GM19193 (cell line): ENCODE data around the gene IQGAP2.

Experiments
- POLR2A ChIP-seq: IDR thresholded peaks from 4 replicates; pipeline ENCODE4 v1.6.1; 2011; ENCODE audit not compliant: insufficient read depth, insufficient read length; ENCODE audit errors: extremely low read depth

Gene IQGAP2

DNA sequence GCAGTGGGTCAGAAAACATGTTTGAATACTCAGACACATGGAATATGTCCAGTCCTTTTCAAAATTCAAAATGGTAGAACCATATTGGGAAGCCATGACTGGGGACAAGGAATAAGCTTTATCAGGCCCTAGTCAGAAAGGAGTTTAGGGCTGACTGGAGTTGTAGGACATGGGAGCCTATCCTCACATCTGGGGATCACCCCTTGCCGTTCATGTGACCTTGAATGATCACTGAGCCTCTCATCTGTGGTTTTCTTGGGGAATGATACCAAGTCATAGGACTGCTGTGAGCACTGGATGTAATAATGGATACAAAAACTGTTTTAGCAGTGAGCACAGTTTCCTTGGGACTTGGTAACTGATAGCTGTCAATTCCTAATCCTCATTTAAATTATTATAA lies 84.7 kb downstream of the IQGAP2 start:
- TF ChIP-seq POLR2A, result no peak

DNA sequence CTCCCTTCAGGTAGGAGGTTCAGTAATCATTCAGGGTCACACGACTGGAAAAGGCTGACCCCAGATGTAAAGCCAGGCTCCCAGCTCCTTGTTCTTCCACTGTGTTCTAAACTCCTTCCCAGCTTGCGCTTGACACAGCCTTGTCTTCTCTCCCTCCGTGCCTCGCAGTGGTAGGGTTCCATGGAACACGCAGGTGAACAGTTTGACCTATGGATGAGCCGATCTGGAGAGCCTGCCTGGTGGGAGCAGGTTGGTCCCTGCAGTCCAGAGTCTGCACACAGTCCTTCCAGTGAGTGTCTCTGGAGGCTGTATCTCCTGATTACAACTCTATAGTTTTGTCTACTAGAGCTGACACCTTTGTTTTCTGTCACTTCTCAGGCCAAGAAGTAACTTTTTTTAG lies 85.9 kb downstream of the IQGAP2 start:
- no peak for TF ChIP-seq POLR2A

DNA sequence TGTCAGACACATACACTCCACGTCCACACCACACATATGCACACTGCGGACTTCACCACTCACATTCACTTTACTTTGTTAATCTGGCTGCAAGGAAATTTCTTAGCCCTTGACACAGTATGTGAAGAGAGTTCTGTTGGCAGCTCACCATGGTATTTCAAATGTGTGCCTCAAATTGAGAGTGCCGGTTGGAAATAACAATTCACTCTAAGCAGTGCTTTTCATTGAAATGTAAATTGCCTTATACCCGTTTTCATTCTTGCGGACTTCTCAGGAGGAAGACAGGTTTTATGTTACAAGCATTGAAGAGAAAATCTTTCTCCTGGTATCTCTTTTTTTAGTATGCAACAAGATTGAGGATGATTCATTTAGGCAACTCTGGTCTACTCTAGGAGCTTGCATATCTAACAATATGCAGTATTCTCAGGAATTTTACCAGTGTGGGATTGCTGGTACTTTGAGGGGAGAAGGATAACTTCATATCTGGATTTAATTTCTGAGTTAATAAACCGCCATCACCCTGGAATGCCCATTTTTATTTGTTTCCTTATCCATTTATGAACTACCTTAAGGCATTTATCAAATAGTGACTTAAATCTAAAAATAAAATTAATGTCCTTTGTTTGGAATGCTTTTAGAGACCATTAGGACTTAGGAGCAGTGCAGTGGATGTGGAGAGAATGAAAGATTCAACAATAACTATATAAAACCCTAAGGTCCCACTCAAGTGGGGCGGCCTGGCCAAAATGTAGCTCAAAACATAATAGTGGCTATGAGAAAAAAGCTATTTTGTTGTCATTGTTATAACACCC lies 87.0 kb downstream of the IQGAP2 start:
- no peak for TF ChIP-seq POLR2A

DNA sequence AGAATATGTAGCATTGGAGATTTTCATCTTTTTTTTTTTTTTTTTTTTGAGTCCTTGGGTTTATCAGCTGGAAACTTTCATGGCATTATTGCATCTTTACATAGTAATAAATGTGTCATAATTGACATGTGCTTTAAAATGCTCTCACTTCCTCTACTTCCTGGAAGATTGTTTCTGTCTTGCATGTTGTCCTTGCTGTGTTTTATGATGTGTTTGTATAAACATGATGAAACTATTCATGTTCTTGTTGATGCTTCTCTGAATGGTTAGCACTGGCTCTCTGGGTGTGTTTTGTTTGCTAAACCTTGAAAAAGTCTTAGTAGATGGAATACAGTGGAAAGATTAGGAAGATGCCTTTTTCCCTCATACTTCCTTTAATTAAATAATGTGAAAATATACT lies 87.9 kb downstream of the IQGAP2 start:
- no peak for TF ChIP-seq POLR2A

DNA sequence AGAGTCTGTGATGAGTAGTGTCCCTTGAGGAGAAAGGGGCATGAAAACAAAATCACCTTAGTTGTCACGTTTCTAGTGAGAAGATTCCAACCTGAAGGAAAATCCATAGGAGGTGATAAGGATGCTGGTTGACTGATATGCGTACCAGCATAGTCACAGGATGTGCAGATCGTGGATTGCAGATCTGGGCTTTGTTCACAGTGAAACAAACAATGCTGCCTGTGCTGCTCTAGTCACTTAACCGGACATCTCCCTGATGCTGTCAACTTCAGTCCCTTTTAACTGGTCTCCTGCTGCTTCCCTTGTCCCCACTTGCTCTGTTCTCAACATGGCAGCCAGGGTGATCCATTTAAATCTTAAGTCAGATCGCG lies 89.7 kb downstream of the IQGAP2 start:
- no peak for TF ChIP-seq POLR2A

DNA sequence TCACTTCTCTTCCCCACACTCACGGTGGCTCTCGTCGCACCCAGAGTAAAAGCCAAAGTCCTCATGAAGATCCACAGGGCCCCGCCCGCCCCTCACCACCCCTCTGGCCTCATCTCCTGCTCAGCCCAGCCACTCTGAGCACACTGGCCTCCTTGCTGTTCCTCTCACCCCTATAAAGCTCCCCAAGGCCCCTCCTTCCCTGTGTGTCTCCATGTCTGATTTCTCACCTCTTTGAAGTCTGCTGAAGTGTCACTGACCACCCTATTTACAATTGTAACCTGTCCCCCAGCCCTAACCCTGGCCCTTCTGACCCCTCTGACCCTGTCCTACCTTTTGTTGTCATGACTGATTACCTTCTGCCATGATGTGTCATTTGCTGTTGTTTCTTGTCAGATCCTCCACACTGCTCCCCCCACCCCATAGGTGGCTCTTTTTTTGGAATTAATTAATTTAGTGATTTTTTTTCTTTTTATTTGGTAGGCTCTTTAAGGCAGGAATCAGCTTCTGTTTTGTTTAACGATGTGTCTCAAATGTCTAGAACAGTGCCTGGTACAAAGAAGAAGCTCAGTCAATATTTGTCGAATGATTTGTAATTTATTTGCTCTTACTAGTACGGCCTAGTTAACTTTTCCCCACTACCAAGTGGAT lies 90.2 kb downstream of the IQGAP2 start:
- TF ChIP-seq POLR2A, result no peak

DNA sequence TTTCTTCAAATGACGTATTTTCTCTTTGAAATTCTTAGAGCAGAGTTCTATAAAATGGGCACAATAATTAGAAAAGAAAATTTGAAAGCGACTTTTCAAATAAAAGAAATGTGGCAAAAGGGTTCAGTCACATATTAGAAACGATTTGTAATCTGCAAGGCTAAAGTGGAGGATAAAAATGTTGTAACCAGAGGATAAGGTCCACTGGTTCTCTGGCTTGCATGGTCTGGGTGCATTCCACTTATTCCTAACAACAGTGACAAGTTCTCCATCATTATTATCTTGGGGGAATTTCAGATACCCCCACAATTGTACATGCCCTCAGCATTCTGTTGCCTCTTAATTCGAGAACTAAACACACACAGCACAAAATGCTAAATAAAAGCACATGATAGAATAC lies 91.1 kb downstream of the IQGAP2 start:
- no peak for TF ChIP-seq POLR2A

DNA sequence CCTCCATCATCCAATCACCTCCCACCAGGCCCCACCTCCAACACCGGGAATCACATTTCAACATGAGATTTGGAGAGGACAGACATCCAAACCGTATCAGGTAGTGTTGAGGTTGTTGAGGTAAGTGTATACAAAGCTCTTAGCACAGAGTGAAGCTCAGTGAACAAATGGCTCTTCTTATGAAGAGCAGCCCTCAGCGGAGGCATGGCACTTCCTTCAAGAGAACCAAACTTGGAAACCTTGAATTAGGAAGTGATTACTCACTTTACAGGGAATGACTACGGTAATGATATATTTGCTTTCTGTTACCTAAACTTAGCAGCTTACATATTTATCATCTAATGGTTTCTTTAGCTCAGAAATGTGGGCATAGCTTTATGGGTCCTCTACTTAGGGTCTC lies 92.8 kb downstream of the IQGAP2 start:
- TF ChIP-seq POLR2A, result no peak

DNA sequence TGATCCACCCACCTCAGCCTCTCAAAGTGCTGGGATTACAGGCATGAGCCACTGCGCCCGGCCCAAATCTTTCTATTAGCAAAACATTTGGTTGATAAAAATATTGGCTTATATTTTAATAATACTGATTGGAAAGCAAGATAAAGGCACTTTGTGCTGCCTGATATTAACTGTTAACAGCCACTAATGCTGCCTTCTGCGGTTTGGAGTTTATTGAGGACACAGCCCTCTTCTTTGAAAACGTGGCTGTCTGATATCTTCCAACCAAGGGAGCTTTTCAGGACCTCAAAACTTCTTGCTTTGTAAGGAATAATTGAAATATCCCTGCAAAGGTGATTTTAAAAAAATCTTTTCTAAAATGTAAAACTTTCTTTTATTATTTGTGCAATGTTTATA lies 94.0 kb downstream of the IQGAP2 start:
- no peak for TF ChIP-seq POLR2A

DNA sequence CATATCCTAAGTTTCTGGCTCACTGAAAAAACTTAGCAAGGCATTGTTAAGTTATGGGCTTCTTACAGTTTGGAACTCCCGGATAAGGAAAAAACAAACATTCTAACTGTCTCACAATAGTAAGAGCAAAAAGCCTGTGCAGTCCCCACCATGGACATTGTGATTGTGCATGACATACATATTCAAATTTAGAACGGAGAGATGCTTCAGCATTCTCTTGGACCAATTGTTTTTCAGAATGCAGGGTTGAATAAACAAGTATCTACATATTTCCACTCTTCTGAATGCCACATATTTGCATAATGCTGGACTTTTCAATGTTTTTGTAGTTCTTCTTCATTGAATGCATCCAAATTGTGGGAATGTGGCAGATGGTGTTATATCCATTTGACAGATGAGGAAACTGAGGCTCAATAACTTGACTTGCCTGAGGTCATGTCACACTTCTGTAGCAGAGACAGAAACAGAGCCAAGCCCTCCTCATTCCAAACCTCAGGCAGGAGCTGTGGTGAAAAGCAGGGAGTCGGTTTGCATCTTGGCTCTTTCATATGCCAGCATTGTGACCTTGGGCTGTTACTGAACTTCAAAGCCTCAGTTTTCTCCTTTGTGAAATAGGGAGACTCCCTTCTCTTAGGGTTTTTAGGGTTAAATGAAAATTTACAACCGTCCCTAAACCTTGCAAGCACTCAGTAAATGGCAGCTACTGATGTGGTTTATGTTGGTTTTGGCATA lies 95.1 kb downstream of the IQGAP2 start:
- TF ChIP-seq POLR2A, result no peak

DNA sequence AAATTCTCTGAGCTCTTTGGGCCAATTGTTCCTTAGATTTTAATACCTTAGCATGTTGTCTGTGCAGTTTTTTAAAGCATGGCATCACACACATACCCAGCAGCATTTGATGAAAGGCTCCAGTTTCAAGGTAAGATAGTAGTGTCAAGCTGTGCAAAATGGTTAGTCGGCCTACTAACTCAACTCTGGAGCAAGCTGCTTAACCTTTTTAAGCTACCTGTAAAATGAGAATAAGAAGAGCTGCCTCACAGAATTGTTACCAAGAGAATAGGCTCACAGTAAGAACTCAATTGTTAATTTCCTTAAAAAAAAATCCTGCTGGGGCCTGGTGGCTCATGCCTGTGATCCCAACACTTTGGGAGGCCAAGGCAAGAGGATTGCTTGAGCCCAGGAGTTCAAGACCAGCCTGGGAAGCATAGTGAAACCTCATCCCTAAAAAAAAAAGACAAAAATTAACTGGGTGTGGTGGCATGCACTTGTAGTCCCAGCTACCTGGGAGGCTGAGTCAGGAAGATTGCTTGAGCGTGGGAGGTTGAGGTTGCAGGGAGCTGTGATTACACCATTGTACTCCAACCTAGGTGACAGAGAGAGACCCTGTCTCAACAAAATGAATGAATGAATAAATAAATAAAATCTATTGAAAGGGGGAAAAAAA lies 96.5 kb downstream of the IQGAP2 start:
- no peak for TF ChIP-seq POLR2A

DNA sequence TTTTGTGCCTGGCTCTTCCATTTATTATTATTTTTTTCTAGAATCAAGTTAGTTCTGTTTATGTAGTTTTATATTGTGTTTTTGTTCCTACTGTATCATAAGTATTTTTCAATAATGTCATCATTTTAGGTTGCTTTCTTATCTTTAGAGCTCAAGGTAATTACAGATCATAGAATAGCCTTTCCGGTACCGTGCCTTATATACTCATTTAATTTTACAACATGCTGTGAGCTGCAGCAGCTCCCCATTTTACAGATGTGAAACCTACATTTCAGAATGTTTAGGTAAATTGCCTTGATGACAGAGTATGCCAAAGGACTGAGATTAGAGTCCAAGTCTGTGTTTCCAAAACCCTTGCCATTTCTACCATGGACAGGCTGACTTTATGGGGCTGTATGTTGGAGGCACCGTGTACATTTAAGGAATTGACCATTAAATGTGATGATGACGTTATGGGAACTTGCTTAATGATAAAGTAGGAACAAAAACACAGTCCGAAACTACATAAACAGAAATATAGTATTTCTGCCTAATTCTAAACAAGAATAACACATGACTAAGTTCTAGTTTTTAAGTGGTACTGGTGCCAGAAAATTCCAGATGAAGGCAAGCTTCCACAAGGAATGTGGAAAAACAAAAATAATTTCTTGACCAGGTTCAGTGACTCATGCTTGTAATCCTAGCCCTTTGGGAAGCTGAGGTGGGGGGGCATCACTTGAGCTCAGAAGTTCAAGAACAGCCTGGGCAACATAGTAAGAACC lies 97.7 kb downstream of the IQGAP2 start:
- TF ChIP-seq POLR2A, result no peak

DNA sequence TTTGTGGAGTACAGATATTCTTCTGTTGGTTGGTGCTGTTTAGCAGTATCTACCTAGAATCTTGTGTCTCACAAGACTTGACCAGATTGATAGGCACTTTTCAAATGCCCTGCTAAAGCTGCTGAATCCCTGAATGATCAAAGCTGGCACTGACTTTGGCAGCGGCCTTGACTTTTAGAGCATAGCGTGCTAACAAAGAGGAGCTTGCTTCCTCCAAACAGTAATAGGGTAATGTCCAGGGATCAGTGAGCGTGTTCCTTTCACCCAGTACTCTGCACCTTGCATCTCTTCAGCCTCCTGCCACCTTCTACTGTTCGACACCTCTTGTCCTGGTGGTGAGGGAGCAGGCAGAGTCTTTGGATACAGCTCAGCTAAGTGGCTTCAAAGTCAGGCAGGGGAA lies 100.8 kb downstream of the IQGAP2 start:
- TF ChIP-seq POLR2A, result no peak

DNA sequence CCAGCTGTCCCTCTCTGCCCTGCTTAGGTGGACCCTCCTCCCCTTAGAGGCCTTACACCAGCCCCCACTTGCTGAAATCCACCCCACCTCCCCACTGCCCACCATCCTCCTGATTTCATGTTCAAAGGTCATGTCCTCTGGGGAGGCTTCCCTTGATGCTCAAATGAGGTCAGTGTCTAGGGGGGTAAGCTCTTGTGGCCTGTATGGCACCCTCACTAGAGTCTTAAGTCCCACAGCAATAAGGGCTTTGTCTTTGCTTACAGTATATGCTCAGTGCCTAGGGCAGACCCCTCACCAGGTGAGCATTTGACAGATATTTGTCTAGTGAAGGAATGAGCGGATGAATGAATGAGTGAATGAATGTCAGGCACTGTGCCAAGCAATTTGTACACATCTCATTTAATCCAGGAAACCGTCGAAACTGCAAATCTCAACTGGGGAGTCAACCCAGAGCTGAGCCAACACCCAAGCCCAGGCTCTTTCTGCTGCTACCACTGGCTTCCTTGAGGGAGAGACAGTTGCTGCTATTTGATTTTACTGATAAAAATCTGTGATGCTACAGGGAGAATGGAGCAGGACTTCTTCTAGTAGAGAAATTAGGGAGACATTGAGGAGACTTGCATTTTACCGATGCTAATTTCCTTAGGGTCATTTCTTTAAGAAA lies 101.9 kb downstream of the IQGAP2 start:
- TF ChIP-seq POLR2A, result no peak
